ENCODE results near the gene MYBPH. TPM values are rescaled to one million over a fixed set of nuclear protein-coding genes. Genes with fewer than 3 reads are reported as not detected.

Gene MYBPH
- total RNA-seq, 1 experiment from 2014 or later, result not detected

DNA sequence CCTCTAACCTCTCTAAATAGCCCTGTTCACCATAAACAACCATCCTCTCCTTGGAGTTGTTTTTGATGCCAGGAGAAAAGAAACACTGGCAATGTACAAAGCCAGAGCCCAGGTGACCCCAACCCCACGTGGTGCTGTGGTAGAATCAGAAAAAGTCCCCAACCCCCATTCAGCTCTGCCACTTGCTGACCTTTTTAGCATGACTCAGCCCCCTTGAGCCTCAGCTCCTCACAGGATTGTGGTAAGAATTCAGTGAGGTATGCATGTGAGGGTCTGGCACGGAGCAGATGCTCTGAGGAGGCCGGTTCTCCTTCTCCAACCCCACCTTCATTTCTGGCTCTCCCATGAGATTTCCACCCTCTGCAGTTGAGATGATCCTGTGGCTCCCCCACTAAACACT lies 22.0 kb upstream of the MYBPH start:
- Histone ChIP-seq H4K20me1 (ENCODE audit: control insufficient read depth, insufficient read depth, insufficient read length) (no peaks in the 10 kb centered on the region), H4K91ac (ENCODE audit: insufficient read length, low read depth, low read length) (no peak overlapping the region), H2BK5ac (ENCODE audit: insufficient read length, low read length) (no peak overlapping the region), H2BK15ac (ENCODE audit: low read depth, low read length) (no peak overlapping the region), H3K27me3 (ENCODE audit: insufficient read depth, low read length) (no peaks in the 10 kb centered on the region), H3K79me2 (ENCODE audit: insufficient read depth, low read length) (no peaks in the 10 kb centered on the region), H3K14ac (ENCODE audit: insufficient read depth, low read length) (no peak overlapping the region), H3K56ac (ENCODE audit: insufficient read length, low read depth, low read length) (no peak overlapping the region), H3K23me2 (ENCODE audit: insufficient read length, low read depth, low read length, poor library complexity, severe bottlenecking) (no peaks in the 10 kb centered on the region), H3K23ac (ENCODE audit: insufficient read length, low read depth, low read length) (no peak overlapping the region), H2BK20ac (ENCODE audit: low read depth, low read length, poor library complexity, severe bottlenecking) (no peak overlapping the region), H3K18ac (ENCODE audit: insufficient read length, low read depth, low read length) (no peak overlapping the region), H2AK5ac (ENCODE audit: insufficient read length, low read length) (no peak overlapping the region), H4K8ac (replicated peaks; ENCODE audit: insufficient read length, low read depth, low read length) (no peak overlapping the region), H3K79me1 (ENCODE audit: insufficient read depth, low read depth, low read length, poor library complexity, severe bottlenecking) (no peaks in the 10 kb centered on the region), H3K9ac (ENCODE audit: extremely low read depth, insufficient read length, low read length) (no peak overlapping the region), H3K27ac (ENCODE audit: insufficient read length, low read depth, low read length) (no peak overlapping the region), H2BK12ac (ENCODE audit: insufficient read length, low read depth, low read length) (no peak overlapping the region), H4K5ac (ENCODE audit: insufficient read length, low read depth, low read length) (no peak overlapping the region), H3K4me2 (ENCODE audit: insufficient read depth, insufficient read length, low read length) (no peak overlapping the region), H2BK120ac (ENCODE audit: low read depth, low read length, poor library complexity, severe bottlenecking) (no peak overlapping the region), H3K9me3 (ENCODE audit: control insufficient read depth, low read depth, low read length) (no peaks in the 10 kb centered on the region), H3T11ph (ENCODE audit: low read length) (no peak overlapping the region), H2AFZ (ENCODE audit: low read length) (no peak overlapping the region), H3K4me1 (ENCODE audit: insufficient read depth, low read length) (no peaks in the 10 kb centered on the region), H3K4ac (ENCODE audit: low read depth, low read length) (no peak overlapping the region)
- Mint-ChIP-seq H3K4me1 (peaks cover 2 to 7% of the 10 kb centered on the region in 2 experiments; a peak in 2 of 4 replicates), H3K27ac (no peak overlapping the region), H3K9me3 (peaks cover 2 to 3% of the 10 kb centered on the region in 2 experiments; a peak in 3 of 5 replicates), H3K27me3 (ENCODE audit: low read depth) (peaks cover 17% of the 10 kb centered on the region), H3K36me3 (ENCODE audit: insufficient read depth in 1 of 3, low read depth in 3 of 3) (no peaks in the 10 kb centered on the region), H3K4me3 (no peak overlapping the region)
- WGBS (ENCODE audit: extremely low coverage, insufficient read length, low lambda C conversion rate), result no CpG with 5 or more reads among the region's 3 CpGs
- TF ChIP-seq, protein P1, sequence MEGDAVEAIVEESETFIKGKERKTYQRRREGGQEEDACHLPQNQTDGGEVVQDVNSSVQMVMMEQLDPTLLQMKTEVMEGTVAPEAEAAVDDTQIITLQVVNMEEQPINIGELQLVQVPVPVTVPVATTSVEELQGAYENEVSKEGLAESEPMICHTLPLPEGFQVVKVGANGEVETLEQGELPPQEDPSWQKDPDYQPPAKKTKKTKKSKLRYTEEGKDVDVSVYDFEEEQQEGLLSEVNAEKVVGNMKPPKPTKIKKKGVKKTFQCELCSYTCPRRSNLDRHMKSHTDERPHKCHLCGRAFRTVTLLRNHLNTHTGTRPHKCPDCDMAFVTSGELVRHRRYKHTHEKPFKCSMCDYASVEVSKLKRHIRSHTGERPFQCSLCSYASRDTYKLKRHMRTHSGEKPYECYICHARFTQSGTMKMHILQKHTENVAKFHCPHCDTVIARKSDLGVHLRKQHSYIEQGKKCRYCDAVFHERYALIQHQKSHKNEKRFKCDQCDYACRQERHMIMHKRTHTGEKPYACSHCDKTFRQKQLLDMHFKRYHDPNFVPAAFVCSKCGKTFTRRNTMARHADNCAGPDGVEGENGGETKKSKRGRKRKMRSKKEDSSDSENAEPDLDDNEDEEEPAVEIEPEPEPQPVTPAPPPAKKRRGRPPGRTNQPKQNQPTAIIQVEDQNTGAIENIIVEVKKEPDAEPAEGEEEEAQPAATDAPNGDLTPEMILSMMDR (conservative IDR thresholded peaks at IDR 0.05), result no peak
- DNase-seq, result no peak

All from H9 (cell line).